Thoracic aorta (tissue), 2 donors: ENCODE results near the gene CARHSP1. TPM values are rescaled to one million over a fixed set of nuclear protein-coding genes. Genes with fewer than 3 reads are reported as not detected.

Source experiments
- ATAC-seq: fragments of 150-250 bp; one replicate; pipeline ENCODE4 v1.8.0; 2017; ENCODE audit warnings: low read depth; ENCODE audit not compliant: insufficient number of reproducible peaks, low FRiP score
- DNase-seq: peaks from one replicate; pipeline ENCODE4 v3.0.0-alpha.2; 2020; ENCODE audit warnings: low spot score
- H3K27ac ChIP-seq, 2 donors: fragments of 200-600 bp; sonication (generic); 1 replicate in 1 of 2; 2 replicates in 1 of 2; pipeline ENCODE4 v1.5.1; 2016; ENCODE audit warnings: mild to moderate bottlenecking in 2 of 2, moderate library complexity in 2 of 2
- H3K27me3 ChIP-seq: fragments of 200-600 bp; sonication (generic); replicated peaks from 2 replicates; pipeline ENCODE4 v1.6.0; 2016; ENCODE audit warnings: mild to moderate bottlenecking; ENCODE audit not compliant: insufficient read depth
- H3K36me3 ChIP-seq: fragments of 200-600 bp; sonication (generic); one replicate; pipeline ENCODE4 v1.5.1; 2016
- H3K4me1 ChIP-seq, 2 donors: fragments of 200-600 bp; sonication (generic); 1 replicate in 1 of 2; 2 replicates in 1 of 2; pipeline versions ENCODE4 v1.5.1 to v1.6.0; 2016; ENCODE audit warnings: low read depth in 2 of 2, mild to moderate bottlenecking in 1 of 2; ENCODE audit not compliant: control insufficient read depth in 1 of 2
- H3K4me3 ChIP-seq: fragments of 200-600 bp; sonication (generic); 2 replicates; pipeline ENCODE4 v1.5.1; 2016; ENCODE audit warnings: mild to moderate bottlenecking
- H3K9me3 ChIP-seq: fragments of 200-600 bp; sonication (generic); 2 replicates; pipeline ENCODE4 v1.5.1; 2016
- total RNA-seq, 2 donors: library from RNA; depleted of rRNA; stranded (reverse); fragments of >200 nt; gene quantifications; one replicate each; pipeline versions ENCODE4 v1.1.0 to v1.2.3, GENCODE V29; 2016
- TF ChIP-seq, protein P1 (sequence below): fragments of 200-600 bp; sonication (generic); IDR thresholded peaks from one replicate; pipeline ENCODE4 v1.5.1; 2019; ENCODE audit warnings: antibody characterized with exemption

CARHSP1 gene
- total RNA-seq, 2 donors from 2014 or later = 62.7 to 100 TPM

DNA sequence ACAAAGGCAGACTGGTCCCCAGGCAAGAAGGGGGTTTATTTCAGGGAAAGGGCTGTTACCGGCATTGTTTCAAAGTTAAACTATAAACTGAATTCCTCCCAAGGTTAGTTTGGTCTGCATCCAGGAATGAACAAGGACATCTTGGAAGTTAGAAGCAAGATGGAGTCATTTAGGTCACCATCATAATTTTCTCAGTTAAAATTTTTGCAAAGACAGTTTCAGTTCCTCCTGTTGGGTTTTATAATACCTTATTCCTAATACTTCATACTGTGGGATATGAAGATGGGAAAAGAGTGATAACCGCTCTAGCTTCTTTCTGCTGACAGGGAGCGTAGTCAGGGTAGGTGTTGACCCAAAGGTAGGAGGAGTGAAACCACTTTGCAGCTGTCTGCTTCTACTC, 46.4 kb downstream of the CARHSP1 start:
- H3K27ac ChIP-seq = no peak overlapping the region
- H3K36me3 ChIP-seq = peaks cover 11% of the 10 kb centered on the region
- no peak for ATAC-seq
- DNase-seq = no peak
- TF ChIP-seq, protein P1, sequence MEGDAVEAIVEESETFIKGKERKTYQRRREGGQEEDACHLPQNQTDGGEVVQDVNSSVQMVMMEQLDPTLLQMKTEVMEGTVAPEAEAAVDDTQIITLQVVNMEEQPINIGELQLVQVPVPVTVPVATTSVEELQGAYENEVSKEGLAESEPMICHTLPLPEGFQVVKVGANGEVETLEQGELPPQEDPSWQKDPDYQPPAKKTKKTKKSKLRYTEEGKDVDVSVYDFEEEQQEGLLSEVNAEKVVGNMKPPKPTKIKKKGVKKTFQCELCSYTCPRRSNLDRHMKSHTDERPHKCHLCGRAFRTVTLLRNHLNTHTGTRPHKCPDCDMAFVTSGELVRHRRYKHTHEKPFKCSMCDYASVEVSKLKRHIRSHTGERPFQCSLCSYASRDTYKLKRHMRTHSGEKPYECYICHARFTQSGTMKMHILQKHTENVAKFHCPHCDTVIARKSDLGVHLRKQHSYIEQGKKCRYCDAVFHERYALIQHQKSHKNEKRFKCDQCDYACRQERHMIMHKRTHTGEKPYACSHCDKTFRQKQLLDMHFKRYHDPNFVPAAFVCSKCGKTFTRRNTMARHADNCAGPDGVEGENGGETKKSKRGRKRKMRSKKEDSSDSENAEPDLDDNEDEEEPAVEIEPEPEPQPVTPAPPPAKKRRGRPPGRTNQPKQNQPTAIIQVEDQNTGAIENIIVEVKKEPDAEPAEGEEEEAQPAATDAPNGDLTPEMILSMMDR = no peak
- H3K9me3 ChIP-seq = no peaks in the 10 kb centered on the region
- H3K4me1 ChIP-seq = no peaks in the 10 kb centered on the region
- no peak overlapping the region for H3K4me3 ChIP-seq
- no peaks in the 10 kb centered on the region for H3K27me3 ChIP-seq

DNA sequence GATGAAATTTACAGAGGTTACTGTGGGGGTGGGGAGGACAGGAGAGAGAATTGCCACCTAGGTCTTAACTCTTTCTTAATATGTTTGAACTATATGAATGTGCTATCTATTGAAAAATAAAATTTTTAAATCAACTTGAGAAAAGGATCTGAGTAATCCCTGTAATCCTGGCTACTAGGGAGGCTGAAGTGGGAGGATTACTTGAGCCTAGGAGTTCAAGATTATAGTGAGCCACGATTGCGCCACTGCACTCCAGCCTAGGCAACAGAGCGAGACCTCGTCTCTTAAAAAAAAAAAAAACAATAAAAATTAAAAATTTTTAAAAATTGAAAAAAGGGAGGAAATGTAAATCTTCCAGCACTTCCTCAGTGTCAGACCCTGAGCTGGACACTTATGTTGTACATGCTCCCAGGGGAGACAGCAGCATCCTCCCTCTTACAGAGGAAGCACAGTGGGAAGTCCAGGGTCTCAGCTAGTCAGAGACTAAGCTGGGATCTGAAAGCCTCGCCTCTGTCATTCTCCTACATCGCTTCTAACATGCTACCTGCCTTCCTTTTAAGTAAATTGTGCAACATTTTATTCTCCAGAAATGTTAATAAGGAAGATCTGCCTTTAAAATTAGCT, 49.3 kb downstream of the CARHSP1 start:
- Histone ChIP-seq H3K4me1 (no peaks in the 10 kb centered on the region), H3K9me3 (no peaks in the 10 kb centered on the region), H3K27me3 (no peaks in the 10 kb centered on the region), H3K36me3 (peaks cover 20% of the 10 kb centered on the region), H3K4me3 (no peak overlapping the region), H3K27ac (no peak overlapping the region)
- no peak for ATAC-seq
- TF ChIP-seq, protein P1 = no peak
- DNase-seq = no peak

GRCh38 chr16:8818504-8819270, 50.1 kb downstream of the CARHSP1 start:
- no peak overlapping the region for H3K4me3 ChIP-seq
- TF ChIP-seq, protein P1 = no peak
- no peaks in the 10 kb centered on the region for H3K4me1 ChIP-seq
- H3K9me3 ChIP-seq = no peaks in the 10 kb centered on the region
- no peak overlapping the region for H3K27ac ChIP-seq
- no peaks in the 10 kb centered on the region for H3K27me3 ChIP-seq
- ATAC-seq (no peak), DNase-seq (no peak)
- peaks cover 28% of the 10 kb centered on the region for H3K36me3 ChIP-seq

- ATAC-seq = no peak
- no peak overlapping the region for H3K4me3 ChIP-seq
- TF ChIP-seq, protein P1 = no peak
- H3K36me3 ChIP-seq = peaks cover 44% of the 10 kb centered on the region
- H3K27me3 ChIP-seq = no peaks in the 10 kb centered on the region
- DNase-seq = no peak
- no peaks in the 10 kb centered on the region for H3K4me1 ChIP-seq
- no peaks in the 10 kb centered on the region for H3K9me3 ChIP-seq
- no peak overlapping the region for H3K27ac ChIP-seq
Observed at GRCh38 chr16:8816967-8817655, 51.7 kb downstream of the CARHSP1 start.
